CD8-positive, alpha-beta memory T cell (primary cell): Measurements from ENCODE around the gene CAMK2D. TPM values are rescaled to one million over a fixed set of nuclear protein-coding genes. Genes with fewer than 3 reads are reported as not detected.

Experiments
- CTCF ChIA-PET: fragments of 350-600 bp; sonication (Branson Sonifier 250); formaldehyde crosslinking; loops from one replicate; lab custom pipeline; 2021; ENCODE audit warnings: antibody characterized with exemption; lab: Charles Lee
- POLR2A ChIA-PET: fragments of 350-600 bp; sonication (Branson Sonifier 250); formaldehyde crosslinking; loops from one replicate; lab custom pipeline; 2021; ENCODE audit warnings: antibody characterized with exemption; lab: Charles Lee
- DNase-seq, 5 donors: peaks; one replicate each; pipeline versions ENCODE4 v3.0.0 to v3.0.0-alpha.2; 2020 to 2022; ENCODE audit warnings: mixed read lengths in 1 of 5
- H3K27ac ChIP-seq: one replicate; pipeline ENCODE4 v1.7.0; 2013; ENCODE audit warnings: low read depth, mild to moderate bottlenecking, low read length, moderate library complexity
- H3K27me3 ChIP-seq: 2 replicates; pipeline ENCODE4 v1.7.0; 2013; ENCODE audit warnings: low read length, mild to moderate bottlenecking; ENCODE audit not compliant: insufficient read depth, poor library complexity, severe bottlenecking
- H3K36me3 ChIP-seq: 2 replicates; pipeline ENCODE4 v1.7.0; 2013; ENCODE audit warnings: mild to moderate bottlenecking, low read length, moderate library complexity; ENCODE audit not compliant: insufficient read depth
- H3K4me1 ChIP-seq: 2 replicates; pipeline ENCODE4 v1.7.0; 2013; ENCODE audit warnings: mild to moderate bottlenecking, low read length, moderate library complexity; ENCODE audit not compliant: insufficient read depth
- H3K4me3 ChIP-seq: 2 replicates; pipeline ENCODE4 v1.7.0; 2013; ENCODE audit warnings: mild to moderate bottlenecking, low read length
- H3K9me3 ChIP-seq: 2 replicates; pipeline ENCODE4 v1.7.0; 2013; ENCODE audit warnings: mild to moderate bottlenecking, low read length
- H3K27ac Mint-ChIP-seq, 8 donors: one replicate each; pipeline ENCODE4 v1.8.0; 2020 to 2021; ENCODE audit warnings: mixed read lengths in 8 of 8, mild to moderate bottlenecking in 6 of 8, inconsistent platforms in 3 of 8, moderate library complexity in 3 of 8
- H3K27me3 Mint-ChIP-seq, 2 donors: one replicate each; pipeline ENCODE4 v1.8.0; 2020 to 2021; ENCODE audit warnings: mixed read lengths in 2 of 2, mild to moderate bottlenecking in 1 of 2, moderate library complexity in 1 of 2
- H3K36me3 Mint-ChIP-seq, 3 donors: one replicate each; pipeline ENCODE4 v1.8.0; 2020 to 2021; ENCODE audit warnings: mixed read lengths in 3 of 3, inconsistent platforms in 1 of 3, mild to moderate bottlenecking in 1 of 3
- H3K4me1 Mint-ChIP-seq, 3 donors: one replicate each; pipeline ENCODE4 v1.8.0; 2020 to 2021; ENCODE audit warnings: mixed read lengths in 3 of 3, inconsistent platforms in 1 of 3, mild to moderate bottlenecking in 1 of 3
- H3K4me3 Mint-ChIP-seq, 7 donors: one replicate each; pipeline ENCODE4 v1.8.0; 2020 to 2021; ENCODE audit warnings: mixed read lengths in 7 of 7, mild to moderate bottlenecking in 6 of 7, moderate library complexity in 4 of 7, inconsistent platforms in 2 of 7
- H3K9me3 Mint-ChIP-seq, 5 donors: one replicate each; pipeline ENCODE4 v1.8.0; 2020 to 2022; ENCODE audit warnings: mixed read lengths in 5 of 5, mild to moderate bottlenecking in 3 of 5, moderate library complexity in 2 of 5, inconsistent platforms in 1 of 5
- polyA plus RNA-seq: library from polyadenylated mRNA; unstranded; fragments of 300-500 nt; fragmentation: Illumina TruSeq; gene quantifications from one replicate; pipeline ENCODE4 v1.2.3, GENCODE V29; 2021
- total RNA-seq, 2 experiments: library from RNA; stranded (reverse); gene quantifications; one replicate each; pipeline ENCODE4 v1.2.3, GENCODE V29; 2021

Gene CAMK2D
- total and polyA plus RNA-seq, 3 experiments from 2014 or later, result 19.6 to 57.6 (median 56.0) TPM

GRCh38 chr4:113763029-113763285 is 1.4 kb upstream of the CAMK2D start:
- Histone ChIP-seq H3K9me3 (no peaks in the 10 kb centered on the region), H3K27ac (peak overlapping the region; percentile 97), H3K36me3 (no peaks in the 10 kb centered on the region), H3K4me3 (peak overlapping the region; percentile 79), H3K4me1 (peaks cover 19% of the 10 kb centered on the region), H3K27me3 (no peaks in the 10 kb centered on the region)
- Mint-ChIP-seq H3K27ac (peak overlapping the region; percentile 94 to 100 (median 99)), H3K4me3 (peak overlapping the region; percentile 94 to 99 (median 96)), H3K36me3 (peaks cover 5 to 26% (median 7%) of the 10 kb centered on the region in 3 donors), H3K4me1 (peaks cover 21 to 34% (median 27%) of the 10 kb centered on the region in 3 donors), H3K27me3 (peaks cover 0 to 1% of the 10 kb centered on the region in 2 donors), H3K9me3 (no peaks in the 10 kb centered on the region)
- ChIA-PET POLR2A (interaction anchor here (0.8 to 1.6 kb wide), 2 partner anchors 13 to 215 kb away, joined by 3 to 4 read pairs; no protein-coding TSS in a partner anchor), CTCF (interaction anchor here (1.5 kb wide), 1 partner anchor 126 kb away, joined by 3 read pairs; no protein-coding TSS in a partner anchor)
- no peak for DNase-seq

GRCh38 chr4:113762186-113763028 is 869 bp upstream of the CAMK2D start:
- Histone ChIP-seq H3K4me1 (peaks cover 23% of the 10 kb centered on the region), H3K4me3 (peak overlapping the region; percentile 79), H3K27ac (peak overlapping the region; percentile 97), H3K27me3 (no peaks in the 10 kb centered on the region), H3K9me3 (no peaks in the 10 kb centered on the region), H3K36me3 (no peaks in the 10 kb centered on the region)
- ChIA-PET POLR2A (interaction anchor here (0.6 to 1.6 kb wide), 8 partner anchors 11 to 215 kb away, joined by 3 to 4 read pairs (median 3); no protein-coding TSS in a partner anchor), CTCF (interaction anchor here (1.5 kb wide), 1 partner anchor 126 kb away, joined by 3 read pairs; no protein-coding TSS in a partner anchor)
- H3K4me1 Mint-ChIP-seq, result peaks cover 27 to 40% (median 32%) of the 10 kb centered on the region in 3 donors
- H3K27ac Mint-ChIP-seq, result peak overlapping the region; percentile 94 to 100 (median 99)
- H3K27me3 Mint-ChIP-seq, result peaks cover 0 to 1% of the 10 kb centered on the region in 2 donors
- H3K4me3 Mint-ChIP-seq, result peak overlapping the region; percentile 94 to 99 (median 96)
- peak; percentile 97 to 100 (median 99) for DNase-seq
- no peaks in the 10 kb centered on the region for H3K9me3 Mint-ChIP-seq
- H3K36me3 Mint-ChIP-seq, result peaks cover 7 to 30% (median 9%) of the 10 kb centered on the region in 3 donors

- peak overlapping the region; percentile 93 to 99 (median 96) for H3K4me3 Mint-ChIP-seq
These were observed 531 bp downstream of the CAMK2D start for GRCh38 chr4:113760795-113761619.

GRCh38 chr4:113760094-113760794 is 1.3 kb downstream of the CAMK2D start:
- H3K9me3 Mint-ChIP-seq, result no peaks in the 10 kb centered on the region
- Histone ChIP-seq H3K27ac (peak overlapping the region; percentile 97), H3K4me1 (peaks cover 33% of the 10 kb centered on the region), H3K9me3 (no peaks in the 10 kb centered on the region), H3K36me3 (no peaks in the 10 kb centered on the region), H3K27me3 (no peaks in the 10 kb centered on the region), H3K4me3 (peak overlapping the region; percentile 79)
- ChIA-PET POLR2A (interaction anchor here (0.9 to 1.5 kb wide), 3 partner anchors 83 to 213 kb away, joined by 3 to 8 read pairs (median 5); no protein-coding TSS in a partner anchor), CTCF (interaction anchor here (0.9 to 1.5 kb wide), 7 partner anchors 65 to 365 kb away, joined by 3 to 15 read pairs (median 4); no protein-coding TSS in a partner anchor)
- H3K36me3 Mint-ChIP-seq, result peaks cover 0 to 34% (median 9%) of the 10 kb centered on the region in 3 donors
- H3K27me3 Mint-ChIP-seq, result no peaks in the 10 kb centered on the region
- DNase-seq, result peak; percentile 4 to 58 (median 25)
- peak overlapping the region; percentile 85 to 99 (median 96) for H3K27ac Mint-ChIP-seq
- H3K4me3 Mint-ChIP-seq, result peak overlapping the region; percentile 93 to 99 (median 96)
- peaks cover 47 to 62% (median 54%) of the 10 kb centered on the region in 3 donors for H3K4me1 Mint-ChIP-seq

More at GRCh38 chr4:113760795-113761619, 531 bp downstream of the CAMK2D start:
- Mint-ChIP-seq H3K36me3 (peaks cover 5 to 32% (median 9%) of the 10 kb centered on the region in 3 donors), H3K27me3 (no peaks in the 10 kb centered on the region), H3K27ac (peak overlapping the region; percentile 85 to 99 (median 97)), H3K9me3 (no peaks in the 10 kb centered on the region), H3K4me1 (peaks cover 41 to 54% (median 46%) of the 10 kb centered on the region in 3 donors)
- Histone ChIP-seq H3K27ac (peak overlapping the region; percentile 97), H3K36me3 (no peaks in the 10 kb centered on the region), H3K9me3 (no peaks in the 10 kb centered on the region), H3K4me3 (peak overlapping the region; percentile 79), H3K4me1 (peaks cover 26% of the 10 kb centered on the region), H3K27me3 (no peaks in the 10 kb centered on the region)
- POLR2A ChIA-PET, result interaction anchor here (0.8 to 1.5 kb wide), 4 partner anchors 12 to 214 kb away, joined by 3 to 8 read pairs (median 4); no protein-coding TSS in a partner anchor
- peak in 3 of 5 donors; percentile 40 to 64 (median 46) for DNase-seq
- CTCF ChIA-PET, result interaction anchor here (0.9 to 1.5 kb wide), 7 partner anchors 65 to 366 kb away, joined by 3 to 15 read pairs (median 4); no protein-coding TSS in a partner anchor

- Mint-ChIP-seq H3K27me3 (no peaks in the 10 kb centered on the region), H3K4me3 (peak overlapping the region; percentile 93 to 99 (median 96)), H3K9me3 (no peaks in the 10 kb centered on the region), H3K4me1 (peaks cover 47 to 67% (median 59%) of the 10 kb centered on the region in 3 donors), H3K27ac (peak overlapping the region; percentile 85 to 99 (median 96)), H3K36me3 (peaks cover 0 to 34% (median 9%) of the 10 kb centered on the region in 3 donors)
- H3K4me1 ChIP-seq, result peaks cover 35% of the 10 kb centered on the region
- no peaks in the 10 kb centered on the region for H3K36me3 ChIP-seq
- no peaks in the 10 kb centered on the region for H3K9me3 ChIP-seq
- peak overlapping the region; percentile 79 for H3K4me3 ChIP-seq
- no peak for DNase-seq
- CTCF ChIA-PET, result no interaction called here
- POLR2A ChIA-PET, result interaction anchor here (1.2 kb wide), 1 partner anchor 16 kb away, joined by 4 read pairs; no protein-coding TSS in a partner anchor
- no peaks in the 10 kb centered on the region for H3K27me3 ChIP-seq
- H3K27ac ChIP-seq, result no peak overlapping the region
These were observed 1.8 kb downstream of the CAMK2D start for GRCh38 chr4:113759696-113760093.

GRCh38 chr4:113758372-113758771 is 3.2 kb downstream of the CAMK2D start:
- Histone ChIP-seq H3K27ac (no peak overlapping the region), H3K36me3 (no peaks in the 10 kb centered on the region), H3K4me1 (peaks cover 34% of the 10 kb centered on the region), H3K9me3 (no peaks in the 10 kb centered on the region), H3K27me3 (no peaks in the 10 kb centered on the region), H3K4me3 (no peak overlapping the region)
- CTCF ChIA-PET, result interaction anchor here (1.0 kb wide), 1 partner anchor 216 kb away, joined by 3 read pairs; no protein-coding TSS in a partner anchor
- Mint-ChIP-seq H3K4me1 (peaks cover 45 to 72% (median 69%) of the 10 kb centered on the region in 3 donors), H3K36me3 (peaks cover 0 to 34% (median 9%) of the 10 kb centered on the region in 3 donors), H3K27me3 (no peaks in the 10 kb centered on the region), H3K4me3 (peak overlapping the region in 6 of 7 donors; percentile 51 to 99 (median 80)), H3K9me3 (no peaks in the 10 kb centered on the region), H3K27ac (peak overlapping the region in 7 of 8 donors; percentile 12 to 95 (median 87))
- DNase-seq, result no peak
- POLR2A ChIA-PET, result interaction anchor here (1.1 kb wide), 1 partner anchor 210 kb away, joined by 3 read pairs; no protein-coding TSS in a partner anchor
